ENCODE measurements around the gene TTC39B. TPM values are rescaled to one million over a fixed set of nuclear protein-coding genes. Genes with fewer than 3 reads are reported as not detected.
"Not testable (repeated sequence)": the region's sequence is repeated elsewhere in the genome, so short reads cannot be mapped to it uniquely, and the experiment has no call there.

The TTC39B gene
- total and polyA plus RNA-seq, 2 experiments from 2014 or later = 1.3 to 4.1 TPM

DNA sequence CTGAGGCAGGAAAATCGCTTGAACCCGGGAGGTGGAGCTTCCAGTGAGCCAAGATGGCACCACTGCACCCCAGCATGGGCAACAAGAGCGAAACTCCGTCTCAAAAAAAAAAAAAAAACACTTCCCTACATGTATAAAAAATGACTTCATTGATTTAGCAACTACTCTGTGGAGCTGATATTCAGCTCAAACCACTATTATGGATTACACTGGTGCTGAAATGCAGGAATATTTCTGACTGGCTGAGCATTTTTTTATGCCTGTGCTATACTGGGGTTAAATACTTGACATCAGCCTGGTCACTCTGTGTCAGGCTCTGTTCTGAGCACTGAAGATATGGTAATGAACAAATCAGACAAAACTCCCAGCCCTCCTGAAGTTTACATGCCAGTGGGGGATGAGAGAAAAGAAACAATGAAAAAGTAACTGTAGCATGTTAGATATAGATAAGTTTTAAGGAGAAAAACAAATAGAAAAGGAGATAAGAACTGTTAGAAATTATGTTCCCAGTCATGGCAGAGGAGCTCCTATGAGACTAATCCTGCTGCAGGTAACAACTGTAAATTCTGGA lies 22.6 kb upstream of the TTC39B start:
- H3K9me3 ChIP-seq (ENCODE audit: low read depth) = no peaks in the 10 kb centered on the region
- H3K27me3 ChIP-seq = no peaks in the 10 kb centered on the region
- DNase-seq (ENCODE audit: low read depth in 1 of 2, low spot score in 1 of 2) = no peak
- TF ChIP-seq, protein P1, sequence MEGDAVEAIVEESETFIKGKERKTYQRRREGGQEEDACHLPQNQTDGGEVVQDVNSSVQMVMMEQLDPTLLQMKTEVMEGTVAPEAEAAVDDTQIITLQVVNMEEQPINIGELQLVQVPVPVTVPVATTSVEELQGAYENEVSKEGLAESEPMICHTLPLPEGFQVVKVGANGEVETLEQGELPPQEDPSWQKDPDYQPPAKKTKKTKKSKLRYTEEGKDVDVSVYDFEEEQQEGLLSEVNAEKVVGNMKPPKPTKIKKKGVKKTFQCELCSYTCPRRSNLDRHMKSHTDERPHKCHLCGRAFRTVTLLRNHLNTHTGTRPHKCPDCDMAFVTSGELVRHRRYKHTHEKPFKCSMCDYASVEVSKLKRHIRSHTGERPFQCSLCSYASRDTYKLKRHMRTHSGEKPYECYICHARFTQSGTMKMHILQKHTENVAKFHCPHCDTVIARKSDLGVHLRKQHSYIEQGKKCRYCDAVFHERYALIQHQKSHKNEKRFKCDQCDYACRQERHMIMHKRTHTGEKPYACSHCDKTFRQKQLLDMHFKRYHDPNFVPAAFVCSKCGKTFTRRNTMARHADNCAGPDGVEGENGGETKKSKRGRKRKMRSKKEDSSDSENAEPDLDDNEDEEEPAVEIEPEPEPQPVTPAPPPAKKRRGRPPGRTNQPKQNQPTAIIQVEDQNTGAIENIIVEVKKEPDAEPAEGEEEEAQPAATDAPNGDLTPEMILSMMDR (IDR thresholded peaks at IDR 0.05; ENCODE audit: low read depth, low read length) = no peak
- H3K27ac ChIP-seq = no peak overlapping the region
- no peaks in the 10 kb centered on the region for H3K36me3 ChIP-seq
- no peak overlapping the region for H3K4me3 ChIP-seq
- no peaks in the 10 kb centered on the region for H3K4me1 ChIP-seq (ENCODE audit: low read depth)

DNA sequence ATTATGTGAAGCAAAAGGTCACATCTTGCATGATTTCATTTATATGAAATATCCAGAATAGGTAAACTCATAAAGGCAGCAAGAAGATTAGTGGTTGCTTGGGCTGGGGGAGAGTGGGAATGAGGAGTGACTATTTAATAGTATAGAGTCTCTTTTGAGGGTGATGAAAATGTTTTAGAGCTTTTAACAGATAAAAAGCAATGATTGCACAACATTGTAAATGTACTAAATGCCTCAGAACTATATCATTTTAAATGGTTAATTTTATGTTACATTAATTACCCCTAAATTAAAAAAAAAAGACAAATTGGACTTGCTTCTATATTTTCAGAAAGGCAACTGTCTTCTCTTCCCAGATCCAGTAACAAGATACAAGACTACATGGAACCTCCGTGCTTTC lies 21.9 kb upstream of the TTC39B start:
- Histone ChIP-seq H3K4me3 (no peak overlapping the region), H3K36me3 (no peaks in the 10 kb centered on the region), H3K4me1 (ENCODE audit: low read depth) (no peaks in the 10 kb centered on the region), H3K27ac (no peak overlapping the region), H3K9me3 (ENCODE audit: low read depth) (no peaks in the 10 kb centered on the region), H3K27me3 (no peaks in the 10 kb centered on the region)
- DNase-seq (ENCODE audit: low read depth in 1 of 2, low spot score in 1 of 2) = no peak
- TF ChIP-seq, protein P1 (IDR thresholded peaks at IDR 0.05; ENCODE audit: low read depth, low read length) = no peak

GRCh38 chr9:15322695-15323094 lies 15.7 kb upstream of the TTC39B start:
- H3K27ac ChIP-seq; H3K9me3 ChIP-seq (ENCODE audit: low read depth); H3K27me3 ChIP-seq; H3K4me1 ChIP-seq (ENCODE audit: low read depth); DNase-seq (ENCODE audit: low read depth in 1 of 2, low spot score in 1 of 2); H3K4me3 ChIP-seq; H3K36me3 ChIP-seq: not testable (repeated sequence)

- not testable (repeated sequence) for H3K36me3 ChIP-seq; H3K4me3 ChIP-seq; H3K4me1 ChIP-seq (ENCODE audit: low read depth); H3K27me3 ChIP-seq; DNase-seq (ENCODE audit: low read depth in 1 of 2, low spot score in 1 of 2); H3K9me3 ChIP-seq (ENCODE audit: low read depth); H3K27ac ChIP-seq
Observed at GRCh38 chr9:15319661-15320060, 12.6 kb upstream of the TTC39B start.

DNA sequence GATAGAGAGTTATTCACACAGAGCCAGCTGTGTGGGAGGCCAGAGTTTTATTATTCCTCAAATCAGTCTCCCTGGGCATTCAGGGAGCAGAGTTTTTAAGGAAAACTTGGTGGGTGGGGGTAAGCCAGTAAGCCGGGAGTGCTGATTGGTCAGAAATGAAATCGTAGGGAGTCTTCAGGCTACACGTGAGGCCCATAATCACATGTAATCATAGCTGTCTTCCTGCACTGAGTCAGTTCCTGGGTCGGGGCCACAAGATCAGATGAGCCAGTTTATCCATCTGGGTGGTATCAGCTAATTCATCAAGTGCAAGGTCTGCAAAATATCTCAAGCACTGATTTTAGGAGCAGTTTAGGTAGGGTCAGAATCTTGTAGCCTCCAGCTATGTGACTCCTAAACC lies 10.8 kb upstream of the TTC39B start:
- TF ChIP-seq, protein P1 (IDR thresholded peaks at IDR 0.05; ENCODE audit: low read depth, low read length) = no peak
- Histone ChIP-seq H3K36me3 (no peaks in the 10 kb centered on the region), H3K27ac (no peak overlapping the region), H3K9me3 (ENCODE audit: low read depth) (no peaks in the 10 kb centered on the region), H3K4me3 (no peak overlapping the region), H3K4me1 (ENCODE audit: low read depth) (no peaks in the 10 kb centered on the region), H3K27me3 (no peaks in the 10 kb centered on the region)
- DNase-seq (ENCODE audit: low read depth in 1 of 2, low spot score in 1 of 2) = peak in 1 of 2 donors; percentile 20

DNA sequence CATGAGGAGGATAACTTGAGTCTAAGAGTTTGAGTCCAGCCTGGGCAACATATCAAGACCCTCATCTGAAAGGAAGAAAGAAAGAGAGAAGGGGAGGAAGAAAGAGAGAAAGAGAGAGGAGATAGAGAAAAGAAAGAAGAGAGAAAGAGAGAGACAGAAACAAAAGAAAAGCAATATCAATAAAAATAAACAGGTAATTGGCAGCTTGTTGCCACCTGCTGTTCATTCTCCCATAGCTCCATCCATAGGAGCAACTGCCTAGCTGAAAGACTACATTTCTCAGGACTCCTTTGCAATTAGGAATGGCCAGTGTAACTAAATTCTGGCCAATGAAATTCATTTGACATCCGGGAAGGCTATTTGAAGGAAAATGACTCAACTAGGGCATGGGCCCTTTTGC lies 4.6 kb upstream of the TTC39B start:
- Histone ChIP-seq H3K9me3 (ENCODE audit: low read depth) (no peaks in the 10 kb centered on the region), H3K4me1 (ENCODE audit: low read depth) (no peaks in the 10 kb centered on the region), H3K4me3 (no peak overlapping the region), H3K27me3 (no peaks in the 10 kb centered on the region), H3K36me3 (no peaks in the 10 kb centered on the region), H3K27ac (no peak overlapping the region)
- TF ChIP-seq, protein P1 (IDR thresholded peaks at IDR 0.05; ENCODE audit: low read depth, low read length) = no peak
- DNase-seq (ENCODE audit: low read depth in 1 of 2, low spot score in 1 of 2) = no peak
